Ishikawa (cell line): ENCODE data around the gene TMEM248.

Experiments
- CEBPB ChIP-seq: IDR thresholded peaks from 2 replicates; pipeline ENCODE4 v1.6.1; 2012
- CREB1 ChIP-seq: IDR thresholded peaks from 2 replicates; pipeline ENCODE4 v1.6.1; 2012; ENCODE audit warnings: low read depth
- EGR1 ChIP-seq: IDR thresholded peaks from 2 replicates; pipeline ENCODE4 v1.6.1; 2012
- EP300 ChIP-seq: IDR thresholded peaks from 2 replicates; pipeline ENCODE4 v1.6.1; 2012; ENCODE audit warnings: borderline replicate concordance
- FOXM1 ChIP-seq: IDR thresholded peaks from 2 replicates; pipeline ENCODE4 v1.6.1; 2012; ENCODE audit warnings: low read depth, borderline replicate concordance
- NFIC ChIP-seq: IDR thresholded peaks from 2 replicates; pipeline ENCODE4 v1.6.1; 2012
- RAD21 ChIP-seq: IDR thresholded peaks from 2 replicates; pipeline ENCODE4 v1.6.1; 2012; ENCODE audit warnings: low read depth
- TAF1 ChIP-seq: IDR thresholded peaks from 2 replicates; pipeline ENCODE4 v1.6.1; 2012; ENCODE audit warnings: low read depth, mild to moderate bottlenecking
- TCF12 ChIP-seq: IDR thresholded peaks from 2 replicates; pipeline ENCODE4 v1.6.1; 2012; ENCODE audit warnings: low read depth
- TEAD4 ChIP-seq: IDR thresholded peaks from 2 replicates; pipeline ENCODE4 v1.6.1; 2012
- YY1 ChIP-seq: IDR thresholded peaks from 2 replicates; pipeline ENCODE4 v1.6.1; 2012; ENCODE audit warnings: low read depth
- ZBTB7A ChIP-seq: IDR thresholded peaks from 2 replicates; pipeline ENCODE4 v1.6.1; 2012; ENCODE audit warnings: low read depth
- TF ChIP-seq, protein P1 (sequence below): IDR thresholded peaks from 2 replicates; pipeline ENCODE4 v1.6.1; 2012
- TF ChIP-seq, protein P2 (sequence below): IDR thresholded peaks from 2 replicates; pipeline ENCODE4 v1.6.1; 2012; ENCODE audit warnings: low read depth, mild to moderate bottlenecking
- TF ChIP-seq, protein P3 (sequence below): IDR thresholded peaks from 2 replicates; pipeline ENCODE4 v1.6.1; 2012

The TMEM248 gene

DNA sequence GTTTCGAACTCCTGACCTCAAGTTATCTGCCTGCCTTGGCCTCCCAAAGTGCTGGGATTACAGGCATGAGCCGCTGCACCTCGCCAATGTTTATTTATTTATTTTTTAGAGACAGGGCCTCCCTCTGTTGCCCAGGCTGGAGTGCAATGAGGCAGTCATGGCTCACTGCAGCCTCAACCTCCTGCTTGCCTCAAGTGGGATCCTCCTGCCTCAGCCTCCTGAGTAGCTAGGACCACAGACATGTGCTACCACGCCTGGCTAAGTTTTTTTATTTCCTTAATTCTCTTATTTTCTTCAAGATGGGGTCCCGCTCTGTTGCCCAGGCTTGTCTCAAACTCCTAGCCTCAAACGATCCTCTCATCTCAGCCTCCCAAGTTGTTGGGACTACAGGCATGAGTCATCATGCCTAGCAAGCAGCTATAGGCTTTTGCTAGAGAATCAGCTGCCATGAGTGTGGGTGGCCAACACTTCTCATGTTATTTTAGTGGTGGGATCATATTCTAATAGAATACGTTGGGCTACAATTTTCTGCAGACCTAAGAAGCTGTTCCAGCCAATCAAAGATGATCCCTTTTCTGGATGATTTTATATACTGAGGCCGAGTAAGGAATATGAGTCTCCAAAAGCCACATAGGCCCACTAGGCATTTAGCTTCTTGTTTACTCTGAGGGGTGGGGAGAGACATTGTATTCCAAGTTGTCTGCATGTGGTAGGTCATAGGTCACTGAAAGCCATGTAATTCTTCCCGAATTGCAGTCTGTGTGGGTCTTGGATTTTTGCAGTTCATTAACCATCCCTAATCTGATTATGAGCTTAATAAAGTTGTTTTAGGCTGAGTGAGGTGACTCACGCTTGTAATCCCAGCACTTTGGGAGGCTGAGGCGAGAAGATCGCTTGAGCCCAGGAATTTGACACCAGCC, 7.6 kb upstream of the TMEM248 start:
- TF ChIP-seq NFIC (no peak), CREB1 (no peak), TEAD4 (no peak), RAD21 (no peak), TCF12 (no peak), YY1 (no peak), EP300 (no peak), CEBPB (no peak), FOXM1 (no peak), TAF1 (no peak), EGR1 (no peak), ZBTB7A (no peak)
- TF ChIP-seq, protein P1, sequence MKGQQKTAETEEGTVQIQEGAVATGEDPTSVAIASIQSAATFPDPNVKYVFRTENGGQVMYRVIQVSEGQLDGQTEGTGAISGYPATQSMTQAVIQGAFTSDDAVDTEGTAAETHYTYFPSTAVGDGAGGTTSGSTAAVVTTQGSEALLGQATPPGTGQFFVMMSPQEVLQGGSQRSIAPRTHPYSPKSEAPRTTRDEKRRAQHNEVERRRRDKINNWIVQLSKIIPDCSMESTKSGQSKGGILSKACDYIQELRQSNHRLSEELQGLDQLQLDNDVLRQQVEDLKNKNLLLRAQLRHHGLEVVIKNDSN: no peak
- TF ChIP-seq, protein P2, sequence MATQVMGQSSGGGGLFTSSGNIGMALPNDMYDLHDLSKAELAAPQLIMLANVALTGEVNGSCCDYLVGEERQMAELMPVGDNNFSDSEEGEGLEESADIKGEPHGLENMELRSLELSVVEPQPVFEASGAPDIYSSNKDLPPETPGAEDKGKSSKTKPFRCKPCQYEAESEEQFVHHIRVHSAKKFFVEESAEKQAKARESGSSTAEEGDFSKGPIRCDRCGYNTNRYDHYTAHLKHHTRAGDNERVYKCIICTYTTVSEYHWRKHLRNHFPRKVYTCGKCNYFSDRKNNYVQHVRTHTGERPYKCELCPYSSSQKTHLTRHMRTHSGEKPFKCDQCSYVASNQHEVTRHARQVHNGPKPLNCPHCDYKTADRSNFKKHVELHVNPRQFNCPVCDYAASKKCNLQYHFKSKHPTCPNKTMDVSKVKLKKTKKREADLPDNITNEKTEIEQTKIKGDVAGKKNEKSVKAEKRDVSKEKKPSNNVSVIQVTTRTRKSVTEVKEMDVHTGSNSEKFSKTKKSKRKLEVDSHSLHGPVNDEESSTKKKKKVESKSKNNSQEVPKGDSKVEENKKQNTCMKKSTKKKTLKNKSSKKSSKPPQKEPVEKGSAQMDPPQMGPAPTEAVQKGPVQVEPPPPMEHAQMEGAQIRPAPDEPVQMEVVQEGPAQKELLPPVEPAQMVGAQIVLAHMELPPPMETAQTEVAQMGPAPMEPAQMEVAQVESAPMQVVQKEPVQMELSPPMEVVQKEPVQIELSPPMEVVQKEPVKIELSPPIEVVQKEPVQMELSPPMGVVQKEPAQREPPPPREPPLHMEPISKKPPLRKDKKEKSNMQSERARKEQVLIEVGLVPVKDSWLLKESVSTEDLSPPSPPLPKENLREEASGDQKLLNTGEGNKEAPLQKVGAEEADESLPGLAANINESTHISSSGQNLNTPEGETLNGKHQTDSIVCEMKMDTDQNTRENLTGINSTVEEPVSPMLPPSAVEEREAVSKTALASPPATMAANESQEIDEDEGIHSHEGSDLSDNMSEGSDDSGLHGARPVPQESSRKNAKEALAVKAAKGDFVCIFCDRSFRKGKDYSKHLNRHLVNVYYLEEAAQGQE: no peak
- TF ChIP-seq, protein P3, sequence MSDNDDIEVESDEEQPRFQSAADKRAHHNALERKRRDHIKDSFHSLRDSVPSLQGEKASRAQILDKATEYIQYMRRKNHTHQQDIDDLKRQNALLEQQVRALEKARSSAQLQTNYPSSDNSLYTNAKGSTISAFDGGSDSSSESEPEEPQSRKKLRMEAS: no peak

DNA sequence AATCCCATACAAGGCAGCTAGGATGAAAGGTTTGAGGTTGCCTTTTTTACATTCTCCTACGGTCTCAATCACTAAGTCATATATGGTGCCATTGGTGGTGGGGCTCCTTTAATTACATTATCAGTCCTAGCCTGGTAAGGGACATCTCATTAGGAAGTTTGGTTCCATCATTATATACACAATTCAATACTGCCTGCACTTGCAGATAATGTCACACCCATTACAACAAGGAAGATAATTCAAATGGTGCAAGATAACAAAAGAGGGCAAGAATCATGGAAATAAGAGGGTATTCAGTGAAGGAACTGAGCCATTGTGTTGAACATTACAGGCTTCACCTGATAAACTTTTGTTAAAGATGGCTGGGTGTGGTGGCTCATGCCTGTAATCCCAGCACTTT, 1.7 kb upstream of the TMEM248 start:
- no peak for TF ChIP-seq FOXM1
- TF ChIP-seq EP300: no peak
- TF ChIP-seq RAD21: no peak

DNA sequence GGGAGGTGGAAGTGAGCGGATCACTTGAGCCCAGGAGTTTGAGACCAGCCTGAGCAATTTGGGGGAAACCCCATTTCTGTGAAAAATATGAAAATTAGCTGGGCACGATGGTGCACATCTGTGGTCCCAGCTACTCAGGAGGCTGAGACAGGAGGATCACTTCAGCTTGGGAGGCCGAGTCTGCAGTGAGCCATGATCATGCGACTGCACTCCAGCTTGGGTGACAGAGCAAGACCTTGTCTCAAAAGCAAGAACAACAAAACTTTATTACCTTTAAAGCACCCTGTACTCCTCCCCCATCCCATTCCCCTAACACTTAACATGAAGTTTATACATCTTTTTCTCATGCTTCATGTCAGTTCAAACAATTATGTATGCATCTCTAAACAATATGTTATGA, 1.3 kb upstream of the TMEM248 start:
- no peak for TF ChIP-seq EGR1
- no peak for TF ChIP-seq YY1
- TF ChIP-seq ZBTB7A: no peak
- no peak for TF ChIP-seq FOXM1
- TF ChIP-seq RAD21: no peak
- TF ChIP-seq, protein P3: no peak
- TF ChIP-seq TAF1: no peak
- TF ChIP-seq CEBPB: no peak
- no peak for TF ChIP-seq NFIC
- TF ChIP-seq TCF12: no peak
- TF ChIP-seq, protein P1: no peak
- no peak for TF ChIP-seq TEAD4
- no peak for TF ChIP-seq CREB1
- TF ChIP-seq, protein P2: no peak

DNA sequence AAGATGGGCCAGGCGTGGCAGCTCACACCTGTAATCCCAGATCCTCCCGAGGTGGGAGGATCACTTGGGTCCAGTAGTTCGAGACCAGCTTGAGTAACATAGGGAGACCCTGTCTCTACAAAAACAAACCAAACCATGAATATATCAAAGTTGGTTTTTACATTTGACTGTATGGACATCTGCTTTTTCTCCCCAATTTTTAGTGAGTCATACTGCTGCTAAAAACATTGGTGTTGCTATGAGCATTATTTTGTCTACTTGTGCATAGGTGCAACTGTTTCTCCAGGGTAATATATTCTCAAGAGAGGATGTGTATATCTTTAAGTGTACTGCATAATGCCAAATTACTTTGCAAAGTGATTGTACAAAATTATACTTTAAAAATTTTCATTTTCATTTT, 769 bp upstream of the TMEM248 start:
- TF ChIP-seq CREB1 (no peak), NFIC (no peak), RAD21 (no peak), FOXM1 (no peak), TCF12 (no peak), CEBPB (no peak)
- TF ChIP-seq, protein P1: no peak
- TF ChIP-seq, protein P2: no peak
